ENCODE measurements around the gene IMMP2L.

IMMP2L gene

GRCh38 chr7:111556977-111557376 is 5.3 kb downstream of the IMMP2L start:
- DNase-seq, result no peak

DNA sequence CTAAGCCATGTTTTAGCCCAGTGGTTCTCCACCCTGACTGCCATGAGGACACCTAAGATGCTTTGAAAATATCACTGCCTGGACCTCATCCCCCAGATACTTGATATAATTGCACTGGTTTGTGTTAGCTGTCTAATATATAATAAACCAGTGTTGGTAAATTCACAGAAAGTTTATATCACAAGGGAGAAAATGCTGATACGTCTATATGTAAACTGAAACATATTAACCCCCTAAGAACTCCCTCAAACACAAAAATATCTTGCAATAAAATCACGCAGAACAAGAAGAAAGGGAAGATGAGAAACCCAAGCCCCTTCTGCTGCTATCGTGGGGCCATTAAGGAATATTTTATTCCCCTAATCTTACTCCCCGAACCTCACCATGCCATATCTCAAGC is 8.2 kb downstream of the IMMP2L start:
- DNase-seq, result no peak

GRCh38 chr7:111541067-111541466 is 21.2 kb downstream of the IMMP2L start:
- DNase-seq, result no peak

- peak; percentile 59 for DNase-seq
Observed at GRCh38 chr7:111540199-111540815, 22.0 kb downstream of the IMMP2L start.

- DNase-seq, result no peak
Observed at GRCh38 chr7:111537134-111537533, 25.2 kb downstream of the IMMP2L start.

GRCh38 chr7:111535142-111535870 is 27.0 kb downstream of the IMMP2L start:
- DNase-seq, result no peak

DNA sequence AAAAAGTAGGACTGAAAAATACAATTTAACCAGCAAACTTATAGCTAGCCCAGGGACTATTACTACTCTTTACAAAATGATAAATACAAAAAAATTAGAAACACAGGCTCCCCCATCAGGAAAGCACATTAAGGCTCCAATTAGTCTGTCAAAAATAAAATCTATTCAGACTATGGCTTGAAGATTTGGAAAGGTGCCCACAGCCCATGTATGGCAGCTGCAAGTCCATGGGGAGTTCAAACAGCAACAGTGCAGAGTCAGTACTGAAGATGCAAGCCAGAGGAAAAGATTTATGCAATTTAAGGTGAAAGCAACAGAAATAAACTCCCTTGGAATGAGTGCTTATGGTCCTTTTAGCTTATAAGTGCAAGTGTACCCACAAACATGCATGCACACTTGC is 29.7 kb downstream of the IMMP2L start:
- peak; percentile 96 for DNase-seq

- peak; percentile 37 for DNase-seq
Observed at GRCh38 chr7:111531993-111532392, 30.3 kb downstream of the IMMP2L start.

- DNase-seq, result no peak
Observed at GRCh38 chr7:111530356-111530668, 32.0 kb downstream of the IMMP2L start.

- DNase-seq, result no peak
Observed at GRCh38 chr7:111529507-111530355, 32.6 kb downstream of the IMMP2L start.

- no peak for DNase-seq
Observed at GRCh38 chr7:111528331-111528730, 34.0 kb downstream of the IMMP2L start.

- no peak for DNase-seq
Observed at GRCh38 chr7:111527545-111527944, 34.7 kb downstream of the IMMP2L start.

- no peak for DNase-seq
Observed at GRCh38 chr7:111525100-111525499, 37.2 kb downstream of the IMMP2L start.

DNA sequence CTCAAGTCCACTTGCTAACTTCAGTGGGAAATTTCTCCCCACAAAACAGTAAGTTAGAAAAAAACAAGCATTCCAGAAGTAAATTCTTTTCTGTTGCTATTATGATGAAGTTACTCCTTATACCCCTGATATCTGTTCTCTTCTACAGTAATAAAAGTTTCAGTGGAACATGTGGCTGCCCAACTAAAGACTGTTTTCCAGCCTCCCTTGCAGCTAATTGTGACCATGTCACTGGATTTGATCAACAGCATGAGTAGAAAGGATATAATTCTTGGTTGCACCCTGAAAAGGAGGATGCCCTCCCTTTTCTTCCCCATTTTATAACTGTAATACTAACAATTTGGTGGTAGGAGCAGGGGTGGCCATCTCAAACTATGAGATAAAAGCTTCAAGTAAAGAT is 40.6 kb downstream of the IMMP2L start:
- no peak for DNase-seq

- no peak for DNase-seq
Observed at GRCh38 chr7:111518264-111518663, 44.0 kb downstream of the IMMP2L start.

- no peak for DNase-seq
Observed at GRCh38 chr7:111517549-111517951, 44.7 kb downstream of the IMMP2L start.

- no peak for DNase-seq
Observed at GRCh38 chr7:111516612-111517011, 45.7 kb downstream of the IMMP2L start.

- no peak for DNase-seq
Observed at GRCh38 chr7:111513566-111513965, 48.7 kb downstream of the IMMP2L start.

DNA sequence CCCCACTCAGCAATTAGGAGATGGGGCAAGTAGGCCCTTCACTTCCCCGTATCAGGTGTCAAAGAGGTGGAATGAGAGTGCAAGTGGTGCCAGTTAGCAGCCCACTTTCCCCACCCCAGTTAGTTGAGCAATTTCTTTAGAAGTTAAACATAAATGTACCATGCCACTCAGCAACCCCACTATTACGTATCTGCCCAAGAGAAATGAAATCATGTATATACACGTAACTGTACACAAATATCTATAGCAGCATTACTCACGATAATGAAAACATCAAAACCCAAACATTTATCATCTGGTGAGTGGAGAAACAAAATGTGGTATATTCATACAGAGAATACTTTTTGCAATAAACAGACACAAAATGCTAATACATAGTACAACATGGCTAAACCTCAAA is 50.4 kb downstream of the IMMP2L start:
- no peak for DNase-seq

DNA sequence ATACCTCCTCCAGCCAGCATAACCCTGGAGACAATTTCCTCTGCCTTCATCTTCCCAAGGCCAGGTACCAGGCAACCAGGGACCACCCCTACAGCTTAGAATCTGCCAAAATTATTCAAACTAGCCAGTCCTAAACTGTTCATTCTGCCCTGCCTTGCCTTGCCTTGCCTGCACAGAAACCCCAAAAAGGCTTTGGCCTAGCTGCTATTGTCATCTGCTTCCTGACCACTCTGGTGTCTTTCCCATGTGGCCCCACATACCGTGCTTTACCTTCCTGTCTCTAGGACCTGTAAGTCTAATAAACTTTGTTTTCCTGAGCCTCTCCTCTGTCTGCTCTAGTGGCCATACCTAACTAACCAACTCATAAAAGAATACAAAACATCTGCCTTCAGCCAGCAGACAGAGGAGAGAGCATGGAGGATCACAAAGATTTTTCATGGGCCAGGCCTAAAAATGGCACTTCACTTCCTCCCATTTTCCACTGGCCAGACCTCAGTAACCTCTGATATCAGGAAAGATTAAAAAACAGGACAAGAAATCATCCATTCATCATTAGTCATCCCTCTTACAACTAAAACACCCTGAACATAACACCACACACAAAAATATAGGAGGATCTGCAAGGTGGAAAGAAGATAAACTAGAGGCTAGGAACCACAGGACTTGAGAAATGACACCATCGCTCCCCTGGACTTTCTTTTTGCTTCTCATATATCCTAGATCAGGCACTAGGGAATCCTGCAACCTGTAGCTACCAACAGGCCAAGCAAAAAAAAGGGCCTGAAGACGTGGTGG is 51.5 kb downstream of the IMMP2L start:
- DNase-seq, result no peak

- DNase-seq, result no peak
Observed at GRCh38 chr7:111510062-111510461, 52.2 kb downstream of the IMMP2L start.

DNA sequence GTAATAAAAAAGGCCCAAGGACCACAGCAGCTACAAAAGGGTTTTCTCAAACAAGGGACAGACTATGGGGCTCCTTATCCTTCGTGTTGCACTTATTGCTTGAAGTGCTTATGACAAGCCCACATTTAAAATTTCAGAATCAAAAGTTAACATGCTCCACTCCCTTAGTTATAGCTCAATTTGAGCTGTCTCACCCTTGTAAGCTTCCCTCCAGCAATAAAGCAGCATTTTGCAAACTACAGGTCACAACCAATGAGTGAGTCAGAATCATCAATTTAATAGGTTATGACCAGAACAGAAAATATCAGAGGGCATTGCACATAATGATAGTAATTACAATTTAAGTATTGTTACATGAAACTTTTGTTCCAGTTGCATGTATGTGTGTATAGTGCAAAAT is 53.0 kb downstream of the IMMP2L start:
- DNase-seq, result no peak

DNA sequence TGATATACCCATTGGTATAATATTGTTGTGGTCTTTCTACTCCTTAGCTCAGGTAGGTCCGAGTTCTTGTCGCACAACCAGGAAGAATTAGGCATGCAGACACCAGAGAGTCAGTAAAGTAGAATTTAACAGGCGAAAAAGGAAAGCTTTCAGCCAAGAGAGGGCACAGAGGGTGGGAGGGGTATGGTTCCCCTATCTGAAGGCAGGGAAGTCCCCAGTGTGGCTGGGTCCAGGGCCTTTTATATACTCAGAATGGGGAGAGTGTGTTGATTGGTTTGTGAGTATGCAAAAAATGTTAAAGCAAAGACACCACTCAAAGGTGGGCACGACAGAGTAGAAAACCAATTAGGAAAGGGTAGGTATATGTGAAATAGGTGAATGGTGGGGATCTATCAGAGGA is 53.9 kb downstream of the IMMP2L start:
- DNase-seq, result no peak
